IMR-90 (cell line): Measurements from ENCODE around the gene ELF5. TPM values are rescaled to one million over a fixed set of nuclear protein-coding genes. Genes with fewer than 3 reads are reported as not detected.

Experiments used
- ATAC-seq: fragments of 200-7000 bp; cut with Tn5 transposase; 2 replicates; pipeline ENCODE4 v1.9.1; 2020; ENCODE audit warnings: low read depth, mild to moderate bottlenecking, moderate library complexity
- BruUV-seq: library from RNA; stranded (reverse); fragments of 400-500 nt; replicated peaks from 2 replicates; lab custom pipeline; 2021; lab: Mats Ljungman, UMichigan
- CTCF ChIA-PET: fragments of 300-600 bp; formaldehyde crosslinking; extraction: SDS; loops from one replicate; lab custom pipeline; 2021; ENCODE audit warnings: antibody characterized with exemption; lab: Yijun Ruan, JAX
- POLR2A ChIA-PET: fragments of 300-600 bp; sonication (Branson Sonifier 250); formaldehyde crosslinking; loops from one replicate; lab custom pipeline; 2022; ENCODE audit warnings: antibody characterized with exemption; ENCODE audit not compliant: unreplicated experiment; lab: Charles Lee
- DNase-seq: peaks from one replicate; pipeline ENCODE4 v3.0.0; 2013
- H2AFZ ChIP-seq: replicated peaks from 2 replicates; pipeline ENCODE3; 2013; ENCODE audit warnings: low read length, mild to moderate bottlenecking; ENCODE audit not compliant: poor library complexity
- H2AK5ac ChIP-seq: 2 replicates; pipeline ENCODE4 v1.6.1; 2013; ENCODE audit warnings: low read depth, low read length, inconsistent platforms
- H2AK9ac ChIP-seq: replicated peaks from 2 replicates; pipeline ENCODE3; 2013; ENCODE audit warnings: mild to moderate bottlenecking, low read depth, low read length, moderate library complexity; ENCODE audit not compliant: poor library complexity
- H2BK120ac ChIP-seq: 2 replicates; pipeline ENCODE4 v1.6.1; 2013; ENCODE audit warnings: low read depth, low read length, inconsistent platforms
- H2BK15ac ChIP-seq: 3 replicates; pipeline ENCODE4 v1.6.1; 2013; ENCODE audit warnings: low read depth, low read length, inconsistent platforms
- H2BK20ac ChIP-seq: 2 replicates; pipeline ENCODE4 v1.6.1; 2013; ENCODE audit warnings: low read depth, mild to moderate bottlenecking, inconsistent platforms, low read length, moderate library complexity
- H2BK5ac ChIP-seq: 2 replicates; pipeline ENCODE4 v1.6.1; 2013; ENCODE audit warnings: mild to moderate bottlenecking, low read depth, low read length, inconsistent platforms; ENCODE audit not compliant: poor library complexity, severe bottlenecking
- H3K14ac ChIP-seq: replicated peaks from 2 replicates; pipeline ENCODE4 v1.6.1; 2013; ENCODE audit warnings: low read depth, low read length, inconsistent platforms
- H3K18ac ChIP-seq: 2 replicates; pipeline ENCODE4 v1.6.1; 2013; ENCODE audit warnings: low read depth, low read length, control low read depth
- H3K23ac ChIP-seq: 2 replicates; pipeline ENCODE4 v1.6.1; 2013; ENCODE audit warnings: low read depth, low read length, inconsistent platforms
- H3K27ac ChIP-seq: 2 replicates; pipeline ENCODE4 v1.5.1; 2013; ENCODE audit warnings: mild to moderate bottlenecking, control low read depth, low read length; ENCODE audit not compliant: insufficient read depth
- H3K27me3 ChIP-seq: 2 replicates; pipeline ENCODE4 v1.6.1; 2013; ENCODE audit warnings: low read length; ENCODE audit not compliant: control insufficient read depth, insufficient read depth
- H3K36me3 ChIP-seq: 2 replicates; pipeline ENCODE4 v1.6.1; 2013; ENCODE audit warnings: low read length, mixed read lengths; ENCODE audit not compliant: control insufficient read depth, insufficient read depth
- H3K4ac ChIP-seq: 2 replicates; pipeline ENCODE4 v1.6.1; 2013; ENCODE audit warnings: low read depth, low read length, inconsistent platforms
- H3K4me1 ChIP-seq: 2 replicates; pipeline ENCODE4 v1.6.1; 2013; ENCODE audit warnings: low read length, mixed read lengths; ENCODE audit not compliant: control insufficient read depth, insufficient read depth
- H3K4me2 ChIP-seq: 2 replicates; pipeline ENCODE4 v1.6.1; 2013; ENCODE audit warnings: low read depth, mild to moderate bottlenecking, control low read depth, low read length, moderate library complexity
- H3K4me3 ChIP-seq: 2 replicates; pipeline ENCODE4 v1.5.1; 2013; ENCODE audit warnings: low read depth, mild to moderate bottlenecking, control low read depth, low read length, moderate library complexity; ENCODE audit not compliant: insufficient read depth
- H3K56ac ChIP-seq: 2 replicates; pipeline ENCODE4 v1.6.1; 2013; ENCODE audit warnings: low read length, inconsistent platforms; ENCODE audit not compliant: insufficient read depth; ENCODE audit errors: extremely low read depth
- H3K79me1 ChIP-seq, 2 experiments: 2 replicates each; pipeline ENCODE4 v1.6.1; 2013; ENCODE audit warnings: low read length in 2 of 2, inconsistent platforms in 1 of 2, low read depth in 1 of 2
- H3K9ac ChIP-seq: 2 replicates; pipeline ENCODE4 v1.6.1; 2013; ENCODE audit warnings: low read depth, low read length, control low read depth
- H3K9me1 ChIP-seq: 2 replicates; pipeline ENCODE4 v1.6.1; 2013; ENCODE audit warnings: low read length, inconsistent platforms; ENCODE audit not compliant: insufficient read depth
- H3K9me3 ChIP-seq: 2 replicates; pipeline ENCODE4 v1.6.1; 2013; ENCODE audit warnings: low read length; ENCODE audit not compliant: control insufficient read depth, insufficient read depth
- H4K20me1 ChIP-seq: 2 replicates; pipeline ENCODE4 v1.6.1; 2013; ENCODE audit warnings: low read length, inconsistent platforms; ENCODE audit not compliant: insufficient read depth
- H4K5ac ChIP-seq: 2 replicates; pipeline ENCODE4 v1.6.1; 2013; ENCODE audit warnings: mild to moderate bottlenecking, low read depth, low read length, control low read depth
- H4K8ac ChIP-seq, 2 experiments: 2 replicates each; pipeline ENCODE4 v1.6.1; 2013; ENCODE audit warnings: low read depth in 2 of 2, low read length in 2 of 2, control low read depth in 1 of 2, inconsistent platforms in 1 of 2
- H4K91ac ChIP-seq: 2 replicates; pipeline ENCODE4 v1.6.1; 2013; ENCODE audit warnings: low read depth, low read length, inconsistent platforms; ENCODE audit not compliant: insufficient read depth
- BHLHE40 ChIP-seq: fragments of 150-350 bp; IDR thresholded peaks from 2 replicates; pipeline ENCODE4 v1.6.1; 2016; ENCODE audit warnings: mild to moderate bottlenecking, low read depth, low read length
- CEBPB ChIP-seq: IDR thresholded peaks from 2 replicates; pipeline ENCODE4 v1.6.1; 2012; ENCODE audit warnings: low read depth, low read length, improper control_type of control experiment
- FOS ChIP-seq: fragments of 150-350 bp; IDR thresholded peaks from 2 replicates; pipeline ENCODE4 v1.6.1; 2016; ENCODE audit warnings: low read depth, low read length
- MAZ ChIP-seq: IDR thresholded peaks from 2 replicates; pipeline ENCODE4 v1.6.1; 2012; ENCODE audit warnings: low read depth, mild to moderate bottlenecking, low read length, improper control_type of control experiment, moderate library complexity, borderline replicate concordance
- NFE2L2 ChIP-seq: fragments of 150-350 bp; IDR thresholded peaks from 2 replicates; pipeline ENCODE4 v1.6.1; 2016; ENCODE audit warnings: low read depth, mild to moderate bottlenecking, low read length
- POLR2A ChIP-seq: IDR thresholded peaks from 2 replicates; pipeline ENCODE4 v1.6.1; 2012; ENCODE audit warnings: mild to moderate bottlenecking, low read depth, low read length
- RCOR1 ChIP-seq: IDR thresholded peaks from 2 replicates; pipeline ENCODE4 v1.6.1; 2012; ENCODE audit warnings: mild to moderate bottlenecking, low read length, improper control_type of control experiment; ENCODE audit not compliant: insufficient replicate concordance
- RFX5 ChIP-seq: IDR thresholded peaks from 2 replicates; pipeline ENCODE4 v1.8.0; 2012; ENCODE audit warnings: low read depth, mild to moderate bottlenecking, low read length, moderate library complexity
- USF2 ChIP-seq: fragments of 150-350 bp; IDR thresholded peaks from 2 replicates; pipeline ENCODE4 v1.6.1; 2017; ENCODE audit warnings: mild to moderate bottlenecking, antibody characterized with exemption, low read length, low read depth
- WGBS, 2 experiments: methylation state at CpG; one replicate each; pipeline versions ENCODE4 v1.1.5 to v1.1.7; 2013; ENCODE audit warnings: missing lambda C conversion rate in 2 of 2; ENCODE audit not compliant: insufficient read length in 1 of 2; ENCODE audit errors: extremely low coverage in 2 of 2; 5-methylcytosine and 5-hydroxymethylcytosine counted together
- dilution Hi-C: fragments of 300-500 bp; cut with HindIII; formaldehyde crosslinking; loops from one replicate; pipeline ENCODE4 v1.14.3; 2018; ENCODE audit warnings: low sequenced_read_pairs; ENCODE audit not compliant: unreplicated experiment
- in situ Hi-C: fragments of 300-500 bp; cut with MboI; formaldehyde crosslinking; loops from 3 replicates; pipeline ENCODE4 v1.14.3; 2019; ENCODE audit warnings: low sequenced_read_pairs, inconsistent platforms, mixed read lengths
- intact Hi-C: fragments of 100-400 bp; cut with micrococcal nuclease; formaldehyde crosslinking; loops from 2 replicates; pipeline ENCODE4 v1.10.0; 2022
- polyA plus RNA-seq, 3 experiments: library from polyadenylated mRNA; depleted of rRNA; stranded (reverse); fragments of >200 nt; gene quantifications; 2 replicates each; pipeline ENCODE4 v1.2.3, GENCODE V29; 2012; ENCODE audit warnings: low replicate concordance in 1 of 3
- total RNA-seq: library from RNA; depleted of rRNA; stranded (reverse); fragments of >200 nt; gene quantifications from 2 replicates; pipeline ENCODE4 v1.2.3, GENCODE V29; 2012
- TF ChIP-seq, protein P1 (sequence below): fragments of 150-350 bp; IDR thresholded peaks from 2 replicates; pipeline ENCODE4 v1.6.1; 2016; ENCODE audit warnings: low read depth, mild to moderate bottlenecking, low read length, moderate library complexity, borderline replicate concordance

ELF5 gene
- total and polyA plus RNA-seq, 2 of the 4 experiments (the other 2 are of a cell fraction) = not detected

DNA sequence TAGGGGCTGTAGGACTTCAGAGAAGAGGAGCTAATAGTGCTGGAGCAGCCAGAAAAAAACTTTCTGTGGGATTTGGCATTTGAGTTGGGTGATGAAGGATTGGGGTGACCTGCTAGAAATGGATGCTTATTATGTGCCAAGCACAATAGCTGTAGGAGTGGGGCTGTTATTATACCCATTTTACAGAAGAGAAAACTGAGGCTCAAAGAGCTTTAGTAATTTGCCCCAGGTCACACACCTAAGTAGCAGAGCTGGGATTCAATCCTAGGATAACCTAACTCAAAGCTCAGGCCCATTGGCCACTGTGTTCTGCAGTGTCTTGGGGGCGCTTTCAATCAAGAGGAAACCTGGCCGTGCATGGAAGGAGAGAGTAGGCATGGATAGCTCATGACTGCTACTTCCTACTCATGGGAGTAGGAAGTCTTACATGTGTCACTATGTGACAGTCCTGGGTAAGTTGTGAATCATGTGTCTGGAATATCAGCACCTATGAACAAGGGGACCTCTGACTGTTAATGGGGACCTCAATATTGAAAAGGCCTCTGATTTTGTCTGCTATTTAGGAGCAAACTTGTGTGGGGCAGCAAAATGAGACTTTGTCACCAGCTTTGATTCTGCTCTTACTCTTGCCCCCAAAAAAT is 6.1 kb upstream of the ELF5 start:
- H3K9ac ChIP-seq = no peak overlapping the region
- TF ChIP-seq USF2 (no peak), MAZ (no peak), RFX5 (no peak), CEBPB (no peak), POLR2A (no peak), NFE2L2 (no peak), RCOR1 (no peak), BHLHE40 (no peak), FOS (no peak)
- TF ChIP-seq, protein P1, sequence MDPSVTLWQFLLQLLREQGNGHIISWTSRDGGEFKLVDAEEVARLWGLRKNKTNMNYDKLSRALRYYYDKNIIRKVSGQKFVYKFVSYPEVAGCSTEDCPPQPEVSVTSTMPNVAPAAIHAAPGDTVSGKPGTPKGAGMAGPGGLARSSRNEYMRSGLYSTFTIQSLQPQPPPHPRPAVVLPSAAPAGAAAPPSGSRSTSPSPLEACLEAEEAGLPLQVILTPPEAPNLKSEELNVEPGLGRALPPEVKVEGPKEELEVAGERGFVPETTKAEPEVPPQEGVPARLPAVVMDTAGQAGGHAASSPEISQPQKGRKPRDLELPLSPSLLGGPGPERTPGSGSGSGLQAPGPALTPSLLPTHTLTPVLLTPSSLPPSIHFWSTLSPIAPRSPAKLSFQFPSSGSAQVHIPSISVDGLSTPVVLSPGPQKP = no peak
- no peaks in the 10 kb centered on the region for H3K79me1 ChIP-seq
- H2AK9ac ChIP-seq = no peak overlapping the region
- intact Hi-C loops = loop anchor here (5.0 kb wide), 1 partner anchor 873 kb away; no protein-coding TSS in a partner anchor
- H3K23ac ChIP-seq = no peak overlapping the region
- H3K27ac ChIP-seq = no peak overlapping the region
- H3K9me1 ChIP-seq = no peaks in the 10 kb centered on the region
- no peak for ATAC-seq
- no peak overlapping the region for H2AFZ ChIP-seq
- H3K4me2 ChIP-seq = no peak overlapping the region
- in situ Hi-C loops = no loop called here
- H4K20me1 ChIP-seq = no peaks in the 10 kb centered on the region
- no peak for DNase-seq
- POLR2A ChIA-PET = no interaction called here
- no peak overlapping the region for H4K91ac ChIP-seq
- H3K56ac ChIP-seq = no peak overlapping the region
- no peak overlapping the region for H4K5ac ChIP-seq
- no peak overlapping the region for H2AK5ac ChIP-seq
- H3K4me3 ChIP-seq = no peak overlapping the region
- BruUV-seq = no TSS peak
- H3K4me1 ChIP-seq = no peaks in the 10 kb centered on the region
- H2BK20ac ChIP-seq = no peak overlapping the region
- H3K14ac ChIP-seq = no peak overlapping the region
- CTCF ChIA-PET = no interaction called here
- no peak overlapping the region for H4K8ac ChIP-seq
- H2BK15ac ChIP-seq = no peak overlapping the region
- WGBS, 2 experiments = no CpG with 5 or more reads among the region's 2 CpGs
- H2BK5ac ChIP-seq = no peak overlapping the region
- no peaks in the 10 kb centered on the region for H3K36me3 ChIP-seq
- H3K9me3 ChIP-seq = no peaks in the 10 kb centered on the region
- H2BK120ac ChIP-seq = no peak overlapping the region
- dilution Hi-C loops = no loop called here
- H3K18ac ChIP-seq = no peak overlapping the region
- H3K4ac ChIP-seq = no peak overlapping the region
- H3K27me3 ChIP-seq = peaks cover 44% of the 10 kb centered on the region
